IMR-90 (cell line): ENCODE data around the gene KRTDAP.

Experiments used
- CEBPB ChIP-seq: IDR thresholded peaks from 2 replicates; pipeline ENCODE4 v1.6.1; 2012; ENCODE audit warnings: low read depth, low read length, improper control_type of control experiment
- MXI1 ChIP-seq: IDR thresholded peaks from 2 replicates; pipeline ENCODE4 v1.6.1; 2012; ENCODE audit warnings: low read depth, mild to moderate bottlenecking, low read length, moderate library complexity, borderline replicate concordance
- POLR2A ChIP-seq: IDR thresholded peaks from 2 replicates; pipeline ENCODE4 v1.6.1; 2012; ENCODE audit warnings: mild to moderate bottlenecking, low read depth, low read length
- RAD21 ChIP-seq: IDR thresholded peaks from 2 replicates; pipeline ENCODE4 v1.6.1; 2012; ENCODE audit warnings: low read length, improper control_type of control experiment
- RCOR1 ChIP-seq: IDR thresholded peaks from 2 replicates; pipeline ENCODE4 v1.6.1; 2012; ENCODE audit warnings: mild to moderate bottlenecking, low read length, improper control_type of control experiment; ENCODE audit not compliant: insufficient replicate concordance
- RFX5 ChIP-seq: IDR thresholded peaks from 2 replicates; pipeline ENCODE4 v1.8.0; 2012; ENCODE audit warnings: low read depth, mild to moderate bottlenecking, low read length, moderate library complexity
- TF ChIP-seq, protein P1 (sequence below): fragments of 150-350 bp; IDR thresholded peaks from 2 replicates; pipeline ENCODE4 v1.6.1; 2016; ENCODE audit warnings: low read depth, mild to moderate bottlenecking, low read length, moderate library complexity, borderline replicate concordance
- TF ChIP-seq, protein P2 (sequence below): conservative IDR thresholded peaks from 2 replicates; pipeline ENCODE4 v1.5.1; 2012; ENCODE audit warnings: mild to moderate bottlenecking, low read depth, low read length, improper control_type of control experiment
- TF ChIP-seq, protein P3 (sequence below): fragments of 150-350 bp; IDR thresholded peaks from 2 replicates; pipeline ENCODE4 v1.6.1; 2017; ENCODE audit warnings: mild to moderate bottlenecking, antibody characterized with exemption, low read length, low read depth

DNA sequence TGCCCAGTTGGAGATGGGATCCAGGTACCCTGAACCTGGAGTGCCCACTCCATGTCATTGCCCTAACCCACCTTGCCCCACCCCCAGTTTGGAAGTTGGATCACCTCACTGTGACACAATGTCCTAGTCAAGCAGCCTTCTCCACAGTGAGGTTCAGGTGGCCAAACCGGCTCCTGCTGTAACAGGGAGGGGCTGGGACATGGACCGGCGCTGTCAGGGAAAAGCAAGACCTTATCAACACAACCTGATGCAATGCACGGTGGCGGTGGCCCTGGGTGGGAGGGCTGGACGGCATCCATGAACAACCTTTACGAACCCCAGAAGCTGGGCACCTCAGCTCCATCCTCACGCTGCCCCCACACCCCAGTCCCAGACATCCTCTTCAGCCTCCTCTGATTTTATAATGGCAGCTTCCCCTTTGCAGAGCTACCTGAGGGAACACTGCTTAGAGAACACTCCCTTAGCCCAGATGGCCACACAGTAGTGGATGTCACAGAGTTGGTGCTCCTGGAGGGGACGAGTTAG is 1.6 kb upstream of the KRTDAP start:
- TF ChIP-seq, protein P1, sequence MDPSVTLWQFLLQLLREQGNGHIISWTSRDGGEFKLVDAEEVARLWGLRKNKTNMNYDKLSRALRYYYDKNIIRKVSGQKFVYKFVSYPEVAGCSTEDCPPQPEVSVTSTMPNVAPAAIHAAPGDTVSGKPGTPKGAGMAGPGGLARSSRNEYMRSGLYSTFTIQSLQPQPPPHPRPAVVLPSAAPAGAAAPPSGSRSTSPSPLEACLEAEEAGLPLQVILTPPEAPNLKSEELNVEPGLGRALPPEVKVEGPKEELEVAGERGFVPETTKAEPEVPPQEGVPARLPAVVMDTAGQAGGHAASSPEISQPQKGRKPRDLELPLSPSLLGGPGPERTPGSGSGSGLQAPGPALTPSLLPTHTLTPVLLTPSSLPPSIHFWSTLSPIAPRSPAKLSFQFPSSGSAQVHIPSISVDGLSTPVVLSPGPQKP, result no peak
- TF ChIP-seq, protein P2, sequence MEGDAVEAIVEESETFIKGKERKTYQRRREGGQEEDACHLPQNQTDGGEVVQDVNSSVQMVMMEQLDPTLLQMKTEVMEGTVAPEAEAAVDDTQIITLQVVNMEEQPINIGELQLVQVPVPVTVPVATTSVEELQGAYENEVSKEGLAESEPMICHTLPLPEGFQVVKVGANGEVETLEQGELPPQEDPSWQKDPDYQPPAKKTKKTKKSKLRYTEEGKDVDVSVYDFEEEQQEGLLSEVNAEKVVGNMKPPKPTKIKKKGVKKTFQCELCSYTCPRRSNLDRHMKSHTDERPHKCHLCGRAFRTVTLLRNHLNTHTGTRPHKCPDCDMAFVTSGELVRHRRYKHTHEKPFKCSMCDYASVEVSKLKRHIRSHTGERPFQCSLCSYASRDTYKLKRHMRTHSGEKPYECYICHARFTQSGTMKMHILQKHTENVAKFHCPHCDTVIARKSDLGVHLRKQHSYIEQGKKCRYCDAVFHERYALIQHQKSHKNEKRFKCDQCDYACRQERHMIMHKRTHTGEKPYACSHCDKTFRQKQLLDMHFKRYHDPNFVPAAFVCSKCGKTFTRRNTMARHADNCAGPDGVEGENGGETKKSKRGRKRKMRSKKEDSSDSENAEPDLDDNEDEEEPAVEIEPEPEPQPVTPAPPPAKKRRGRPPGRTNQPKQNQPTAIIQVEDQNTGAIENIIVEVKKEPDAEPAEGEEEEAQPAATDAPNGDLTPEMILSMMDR, result no peak
- TF ChIP-seq POLR2A (no peak), RAD21 (no peak), MXI1 (no peak), CEBPB (no peak), RFX5 (no peak), RCOR1 (no peak)
- TF ChIP-seq, protein P3, sequence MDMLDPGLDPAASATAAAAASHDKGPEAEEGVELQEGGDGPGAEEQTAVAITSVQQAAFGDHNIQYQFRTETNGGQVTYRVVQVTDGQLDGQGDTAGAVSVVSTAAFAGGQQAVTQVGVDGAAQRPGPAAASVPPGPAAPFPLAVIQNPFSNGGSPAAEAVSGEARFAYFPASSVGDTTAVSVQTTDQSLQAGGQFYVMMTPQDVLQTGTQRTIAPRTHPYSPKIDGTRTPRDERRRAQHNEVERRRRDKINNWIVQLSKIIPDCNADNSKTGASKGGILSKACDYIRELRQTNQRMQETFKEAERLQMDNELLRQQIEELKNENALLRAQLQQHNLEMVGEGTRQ, result no peak
